Brain microvascular endothelial cell (primary cell): Measurements from ENCODE around the gene CCKAR.
"Not testable (repeated sequence)": the region's sequence is repeated elsewhere in the genome, so short reads cannot be mapped to it uniquely, and the experiment has no call there.

Experiments used
- DNase-seq: peaks from one replicate; pipeline ENCODE4 v3.0.0-alpha.2; 2020
- H3K27ac ChIP-seq: fragments of 250-450 bp; sonication (Bioruptor Pico); 2 replicates; pipeline ENCODE4 v1.5.1; 2020; ENCODE audit warnings: mild to moderate bottlenecking, moderate library complexity
- H3K27me3 ChIP-seq: fragments of 250-450 bp; sonication (Bioruptor Pico); replicated peaks from 2 replicates; pipeline ENCODE4 v1.5.1; 2020; ENCODE audit warnings: mild to moderate bottlenecking
- H3K36me3 ChIP-seq: fragments of 250-450 bp; sonication (Bioruptor Pico); replicated peaks from 2 replicates; pipeline ENCODE4 v1.5.1; 2020; ENCODE audit warnings: mild to moderate bottlenecking
- H3K4me3 ChIP-seq: 2 replicates; pipeline ENCODE4 v1.5.1; 2011; ENCODE audit warnings: low read depth, mild to moderate bottlenecking, control low read depth, low read length, moderate library complexity
- CTCF ChIP-seq: IDR thresholded peaks from 2 replicates; pipeline ENCODE4 v1.5.1; 2011; ENCODE audit warnings: low read depth, mild to moderate bottlenecking, moderate library complexity, low read length, control low read depth, inconsistent platforms; ENCODE audit errors: missing control alignments
- in situ Hi-C: cut with HindIII; loops from 2 replicates; pipeline ENCODE4 v1.10.0; 2017; ENCODE audit warnings: low sequenced_read_pairs, low pct_ligation_motif_present

The CCKAR gene

GRCh38 chr4:26515936-26516335 is 25.7 kb upstream of the CCKAR start:
- no peaks in the 10 kb centered on the region for H3K36me3 ChIP-seq
- H3K27me3 ChIP-seq, result no peaks in the 10 kb centered on the region
- H3K27ac ChIP-seq, result no peak overlapping the region
- DNase-seq, result no peak
- H3K4me3 ChIP-seq, result no peak overlapping the region
- no peak for TF ChIP-seq CTCF
- in situ Hi-C loops, result no loop called here

GRCh38 chr4:26510334-26510964 is 20.2 kb upstream of the CCKAR start:
- in situ Hi-C loops, result no loop called here
- H3K4me3 ChIP-seq, result no peak overlapping the region
- no peak overlapping the region for H3K27ac ChIP-seq
- TF ChIP-seq CTCF, result no peak
- no peaks in the 10 kb centered on the region for H3K27me3 ChIP-seq
- no peaks in the 10 kb centered on the region for H3K36me3 ChIP-seq
- no peak for DNase-seq

GRCh38 chr4:26509681-26510333 is 19.5 kb upstream of the CCKAR start:
- no peak for TF ChIP-seq CTCF
- no peak overlapping the region for H3K27ac ChIP-seq
- no peaks in the 10 kb centered on the region for H3K36me3 ChIP-seq
- in situ Hi-C loops, result no loop called here
- no peak overlapping the region for H3K4me3 ChIP-seq
- no peaks in the 10 kb centered on the region for H3K27me3 ChIP-seq
- DNase-seq, result no peak

- no peak for TF ChIP-seq CTCF
- no peaks in the 10 kb centered on the region for H3K36me3 ChIP-seq
- no peak overlapping the region for H3K27ac ChIP-seq
- no peak for DNase-seq
- H3K4me3 ChIP-seq, result no peak overlapping the region
- in situ Hi-C loops, result no loop called here
- H3K27me3 ChIP-seq, result no peaks in the 10 kb centered on the region
Observed at GRCh38 chr4:26507286-26507685, 17.0 kb upstream of the CCKAR start.

- Histone ChIP-seq H3K27ac (no peak overlapping the region), H3K4me3 (no peak overlapping the region), H3K36me3 (no peaks in the 10 kb centered on the region), H3K27me3 (no peaks in the 10 kb centered on the region)
- no peak for DNase-seq
- TF ChIP-seq CTCF, result no peak
- in situ Hi-C loops, result no loop called here
Observed at GRCh38 chr4:26503844-26504243, 13.6 kb upstream of the CCKAR start.

GRCh38 chr4:26503427-26503826 is 13.1 kb upstream of the CCKAR start:
- no peaks in the 10 kb centered on the region for H3K36me3 ChIP-seq
- no peak for DNase-seq
- H3K27me3 ChIP-seq, result no peaks in the 10 kb centered on the region
- TF ChIP-seq CTCF, result no peak
- H3K27ac ChIP-seq, result no peak overlapping the region
- H3K4me3 ChIP-seq, result no peak overlapping the region
- in situ Hi-C loops, result no loop called here

GRCh38 chr4:26500565-26500999 is 10.3 kb upstream of the CCKAR start:
- not testable (repeated sequence) for H3K27ac ChIP-seq

More at GRCh38 chr4:26500565-26500999, 10.3 kb upstream of the CCKAR start:
- H3K36me3 ChIP-seq, H3K4me3 ChIP-seq, in situ Hi-C loops, DNase-seq, H3K27me3 ChIP-seq: not testable (repeated sequence)
